Activated naive CD4-positive, alpha-beta T cell treated with anti-CD3 and anti-CD28 coated beads for 36 hours (primary cell): Measurements from ENCODE around the gene SFXN3. TPM values are rescaled to one million over a fixed set of nuclear protein-coding genes. Genes with fewer than 3 reads are reported as not detected.

Experiments
- CTCF ChIA-PET: fragments of 350-600 bp; sonication (Branson Sonifier 250); formaldehyde crosslinking; loops from one replicate; lab custom pipeline; 2021; ENCODE audit warnings: antibody characterized with exemption; lab: Charles Lee
- DNase-seq: peaks from one replicate; pipeline ENCODE4 v3.0.0-alpha.2; 2020
- H3K27ac Mint-ChIP-seq: one replicate; pipeline ENCODE4 v1.8.0; 2021; ENCODE audit warnings: mild to moderate bottlenecking, mixed read lengths
- H3K27me3 Mint-ChIP-seq: one replicate; pipeline ENCODE4 v1.8.0; 2021; ENCODE audit warnings: low read depth, mixed read lengths
- H3K36me3 Mint-ChIP-seq: one replicate; pipeline ENCODE4 v1.8.0; 2021; ENCODE audit warnings: low read depth, mixed read lengths
- H3K4me1 Mint-ChIP-seq: one replicate; pipeline ENCODE4 v1.8.0; 2021; ENCODE audit warnings: low read depth, mixed read lengths
- H3K4me3 Mint-ChIP-seq: one replicate; pipeline ENCODE4 v1.8.0; 2021; ENCODE audit warnings: mild to moderate bottlenecking, moderate library complexity, mixed read lengths
- H3K9me3 Mint-ChIP-seq: one replicate; pipeline ENCODE4 v1.8.0; 2021; ENCODE audit warnings: mixed read lengths
- intact Hi-C: fragments of 100-400 bp; cut with micrococcal nuclease; formaldehyde crosslinking; loops from one replicate; pipeline ENCODE4 v1.15.1; 2023
- total RNA-seq, 2 experiments: library from RNA; stranded (reverse); gene quantifications; one replicate each; pipeline ENCODE4 v1.2.3, GENCODE V29; 2021

SFXN3 gene, protein sequence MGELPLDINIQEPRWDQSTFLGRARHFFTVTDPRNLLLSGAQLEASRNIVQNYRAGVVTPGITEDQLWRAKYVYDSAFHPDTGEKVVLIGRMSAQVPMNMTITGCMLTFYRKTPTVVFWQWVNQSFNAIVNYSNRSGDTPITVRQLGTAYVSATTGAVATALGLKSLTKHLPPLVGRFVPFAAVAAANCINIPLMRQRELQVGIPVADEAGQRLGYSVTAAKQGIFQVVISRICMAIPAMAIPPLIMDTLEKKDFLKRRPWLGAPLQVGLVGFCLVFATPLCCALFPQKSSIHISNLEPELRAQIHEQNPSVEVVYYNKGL
- 10 to 100 TPM; 15.7 to 17.1 TPM for total RNA-seq

DNA sequence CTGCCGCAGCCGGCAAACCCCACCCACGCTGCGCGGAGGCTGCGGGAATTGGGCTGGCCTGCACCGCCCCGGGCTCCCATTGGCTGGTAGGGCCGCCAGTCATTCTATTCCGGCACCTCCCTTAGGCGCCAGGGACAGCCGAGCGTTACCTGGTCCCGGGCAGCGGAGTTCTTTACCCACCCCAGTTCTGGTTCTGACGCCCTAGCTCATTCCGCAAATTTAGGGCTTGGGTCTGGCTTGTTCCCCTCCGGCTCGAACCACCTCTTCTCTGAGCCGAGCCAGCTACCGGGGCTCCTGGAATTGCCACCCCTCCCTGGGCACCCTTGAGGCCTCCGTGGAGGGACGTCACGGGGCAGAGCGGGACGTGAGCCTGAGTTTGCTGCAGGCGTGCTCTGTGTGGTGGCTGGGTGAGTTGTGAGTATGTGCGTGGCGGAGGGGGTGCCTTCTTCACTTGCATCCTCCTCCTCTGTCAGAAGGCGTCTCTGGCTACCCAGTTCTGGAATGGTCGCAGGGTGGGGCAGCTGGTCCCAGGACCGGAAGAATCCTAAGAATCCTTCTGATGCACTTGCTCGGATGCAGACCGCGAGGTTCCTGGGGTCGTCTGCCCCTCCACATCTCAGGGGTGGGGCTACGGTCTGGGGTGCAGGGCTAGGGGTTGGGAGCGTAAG, at the start of gene SFXN3, which contains the start of gene PDZD7:
TSS of gene SFXN3 (plus strand) at position 107 of the 668 bp plus-strand sequence. CDS start 3,461 bp downstream, outside the sequence.
TSS of gene PDZD7 (minus strand) at position 2 of the 668 bp plus-strand sequence. CDS start 910 bp downstream, outside the sequence.
- peak within 1 kb of the TSS; percentile 73 for H3K4me3 Mint-ChIP-seq
- intact Hi-C loops = loop anchor here (1.0 kb wide), 4 partner anchors 29 to 118 kb away; partner anchors contain the start of genes MRPL43 and TWNK
- no peaks in the 10 kb centered on the region for H3K27me3 Mint-ChIP-seq
- CTCF ChIA-PET = interaction anchor here (0.9 to 7.8 kb wide), 14 partner anchors 9 to 111 kb away, joined by 3 to 88 read pairs (median 7); no protein-coding TSS in a partner anchor
- H3K27ac Mint-ChIP-seq = peak within 1 kb of the TSS; percentile 64
- H3K9me3 Mint-ChIP-seq = no peaks in the 10 kb centered on the region
- H3K36me3 Mint-ChIP-seq = no peaks in the 10 kb centered on the region
- peak; percentile 97 for DNase-seq
- peaks cover 12% of the 10 kb centered on the region for H3K4me1 Mint-ChIP-seq

DNA sequence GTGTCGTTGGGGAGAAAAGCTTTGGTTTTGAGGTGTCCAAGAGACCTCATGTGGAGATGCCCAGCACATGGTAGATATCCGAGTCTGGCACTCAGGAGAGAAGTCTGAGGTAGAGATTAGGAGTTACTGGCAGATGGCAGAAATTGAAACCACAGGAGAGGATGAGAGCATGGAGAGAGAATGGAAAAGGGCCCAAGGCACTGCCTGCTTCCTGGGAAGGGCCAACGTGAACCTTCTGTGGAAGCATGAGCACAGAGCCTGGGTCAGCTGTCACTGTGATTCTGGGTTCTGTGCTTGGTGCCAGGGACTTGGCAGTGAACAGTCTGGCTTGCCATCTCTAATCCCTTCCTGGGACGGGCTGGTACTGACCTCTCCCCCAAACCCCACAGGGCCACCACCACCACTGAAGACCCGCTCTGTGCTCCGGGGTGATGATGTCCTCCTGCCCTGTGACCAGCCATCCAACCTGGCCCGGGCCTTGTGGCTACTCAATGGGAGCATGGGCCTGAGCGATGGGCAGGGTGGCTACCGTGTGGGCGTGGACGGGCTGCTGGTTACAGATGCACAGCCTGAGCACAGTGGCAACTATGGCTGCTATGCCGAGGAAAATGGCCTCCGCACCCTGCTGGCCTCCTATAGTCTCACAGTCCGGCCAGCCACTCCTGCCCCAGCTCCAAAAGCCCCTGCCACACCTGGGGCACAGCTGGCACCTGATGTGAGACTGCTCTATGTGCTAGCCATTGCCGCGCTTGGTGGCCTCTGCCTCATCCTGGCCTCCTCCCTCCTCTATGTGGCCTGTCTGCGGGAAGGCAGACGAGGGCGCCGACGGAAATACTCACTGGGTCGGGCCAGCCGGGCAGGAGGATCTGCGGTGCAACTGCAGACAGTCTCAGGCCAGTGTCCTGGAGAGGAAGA, 47.9 kb upstream of the SFXN3 start:
- Mint-ChIP-seq H3K4me1 (peaks cover 24% of the 10 kb centered on the region), H3K27ac (no peak overlapping the region), H3K27me3 (no peaks in the 10 kb centered on the region), H3K36me3 (peaks cover 12% of the 10 kb centered on the region), H3K9me3 (no peaks in the 10 kb centered on the region), H3K4me3 (no peak overlapping the region)
- intact Hi-C loops = no loop called here
- DNase-seq = no peak
- CTCF ChIA-PET = interaction anchor here (1.7 kb wide), 1 partner anchor 31 kb away, joined by 6 read pairs; no protein-coding TSS in a partner anchor

DNA sequence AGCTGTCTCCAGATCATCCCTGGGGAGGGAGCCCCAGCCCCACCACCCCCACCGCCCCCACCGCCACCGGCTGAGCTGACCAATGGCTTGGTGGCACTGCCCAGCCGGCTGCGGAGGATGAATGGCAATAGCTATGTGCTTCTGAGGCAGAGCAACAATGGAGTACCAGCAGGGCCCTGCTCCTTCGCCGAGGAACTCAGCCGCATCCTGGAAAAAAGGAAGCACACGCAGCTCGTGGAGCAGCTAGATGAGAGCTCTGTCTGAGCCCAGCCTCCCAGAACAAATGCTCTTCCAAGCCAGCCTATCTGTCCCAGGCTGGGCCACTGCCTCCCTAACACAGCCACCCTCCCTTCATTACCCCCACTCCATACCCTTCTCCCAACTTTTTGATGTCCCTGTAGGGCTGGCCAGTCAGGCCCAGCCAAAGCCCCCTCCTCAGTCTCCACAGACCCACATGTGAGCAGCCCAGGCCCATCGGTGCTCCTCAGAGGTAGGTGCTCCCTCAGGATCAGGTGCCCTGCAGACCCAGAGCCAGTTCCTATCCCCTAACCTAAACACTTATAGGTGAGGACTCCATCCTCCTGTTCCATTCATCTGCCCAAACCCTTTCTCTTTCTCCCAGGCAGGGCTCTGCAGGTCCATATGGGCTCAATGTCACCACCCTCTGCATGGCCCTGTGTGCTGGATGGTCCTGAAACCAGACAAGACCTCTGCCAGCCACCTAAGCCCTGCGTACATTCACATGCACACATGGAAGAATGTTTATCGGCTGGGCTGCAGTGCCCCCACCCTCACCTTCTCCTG, 47.0 kb upstream of the SFXN3 start:
- no peak for DNase-seq
- Mint-ChIP-seq H3K4me1 (peaks cover 33% of the 10 kb centered on the region), H3K27ac (no peak overlapping the region), H3K9me3 (no peaks in the 10 kb centered on the region), H3K4me3 (no peak overlapping the region), H3K36me3 (peaks cover 12% of the 10 kb centered on the region), H3K27me3 (no peaks in the 10 kb centered on the region)
- intact Hi-C loops = no loop called here
- CTCF ChIA-PET = interaction anchor here (1.7 kb wide), 1 partner anchor 30 kb away, joined by 6 read pairs; no protein-coding TSS in a partner anchor

DNA sequence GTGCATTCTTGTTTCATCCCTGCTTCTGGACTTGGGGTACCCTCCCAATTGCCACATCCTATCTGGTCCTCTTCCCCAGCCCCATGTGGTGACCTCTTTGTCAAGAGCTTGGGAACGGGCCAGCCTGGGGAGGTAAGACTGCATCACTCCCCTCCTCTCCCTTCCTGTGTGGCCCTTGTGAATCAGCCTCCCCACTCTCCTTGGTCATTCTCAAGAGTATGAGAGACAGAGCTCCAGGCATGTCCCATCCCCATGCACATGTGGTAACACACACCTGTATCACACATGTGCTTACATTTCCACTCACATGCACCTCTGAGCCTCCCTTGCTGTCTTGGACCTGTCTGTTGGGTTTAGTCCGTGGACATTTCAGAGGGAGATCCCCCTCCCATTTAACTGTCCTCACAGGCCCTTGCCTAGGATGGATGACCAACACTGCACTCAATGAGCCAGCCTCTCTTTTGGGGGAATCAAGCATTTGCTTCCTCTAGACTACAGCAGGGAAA, 46.3 kb upstream of the SFXN3 start:
- intact Hi-C loops = no loop called here
- Mint-ChIP-seq H3K9me3 (no peaks in the 10 kb centered on the region), H3K27me3 (no peaks in the 10 kb centered on the region), H3K4me1 (peaks cover 40% of the 10 kb centered on the region), H3K27ac (no peak overlapping the region), H3K4me3 (no peak overlapping the region), H3K36me3 (peaks cover 16% of the 10 kb centered on the region)
- CTCF ChIA-PET = interaction anchor here (0.5 to 1.3 kb wide), 3 partner anchors 15 to 63 kb away, joined by 3 read pairs; partner anchors contain the start of gene LZTS2
- DNase-seq = no peak

DNA sequence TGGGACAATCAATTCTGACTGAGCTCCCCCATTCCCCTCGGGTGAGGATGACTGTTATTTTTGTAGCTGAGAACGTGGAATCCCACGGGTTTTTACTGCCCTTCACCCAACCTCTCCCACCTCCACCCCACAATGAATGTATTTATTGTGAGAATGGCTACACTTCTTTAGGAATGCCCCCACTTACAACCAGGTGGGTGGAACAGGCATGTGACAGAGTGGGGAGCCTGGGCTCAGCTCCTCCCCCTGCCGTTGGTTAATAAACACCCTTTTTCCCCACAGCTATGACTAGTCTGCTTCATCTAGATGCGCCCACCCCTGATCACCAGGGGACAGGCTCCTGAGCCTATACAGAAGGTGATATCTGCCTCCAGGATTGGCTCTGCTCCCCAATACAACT, 45.7 kb upstream of the SFXN3 start:
- DNase-seq = no peak
- intact Hi-C loops = no loop called here
- CTCF ChIA-PET = interaction anchor here (0.5 to 1.3 kb wide), 4 partner anchors 14 to 64 kb away, joined by 3 read pairs; partner anchors contain the start of gene LZTS2
- Mint-ChIP-seq H3K9me3 (no peaks in the 10 kb centered on the region), H3K4me3 (no peak overlapping the region), H3K4me1 (peaks cover 42% of the 10 kb centered on the region), H3K36me3 (peaks cover 17% of the 10 kb centered on the region), H3K27ac (peak overlapping the region; percentile 12), H3K27me3 (no peaks in the 10 kb centered on the region)

DNA sequence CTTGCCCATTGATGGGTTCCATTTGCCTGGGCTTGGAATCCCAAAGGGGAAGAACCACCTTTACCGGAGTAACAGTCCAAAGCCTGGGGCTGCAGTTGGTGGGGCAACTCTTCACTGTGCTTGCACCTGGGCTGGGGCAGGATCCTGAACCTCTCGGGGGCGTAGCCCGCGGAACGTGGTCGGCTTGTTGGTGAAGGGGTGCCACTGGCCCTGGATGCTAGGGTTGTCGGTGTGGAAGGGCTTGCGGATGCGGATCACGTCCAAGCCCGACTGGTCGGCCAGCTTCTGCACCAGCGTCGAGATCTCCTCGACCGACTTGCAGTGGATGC, 44.4 kb upstream of the SFXN3 start:
- Mint-ChIP-seq H3K4me1 (peaks cover 51% of the 10 kb centered on the region), H3K27ac (no peak overlapping the region), H3K4me3 (peak overlapping the region; percentile 91), H3K36me3 (peaks cover 30% of the 10 kb centered on the region), H3K9me3 (no peaks in the 10 kb centered on the region), H3K27me3 (no peaks in the 10 kb centered on the region)
- intact Hi-C loops = loop anchor here (2.0 kb wide), 1 partner anchor 74 kb away; the partner anchor contains the start of gene SLF2
- CTCF ChIA-PET = interaction anchor here (0.9 to 5.7 kb wide), 3 partner anchors 11 to 55 kb away, joined by 3 to 33 read pairs (median 3); partner anchors contain the start of gene LZTS2
- no peak for DNase-seq

DNA sequence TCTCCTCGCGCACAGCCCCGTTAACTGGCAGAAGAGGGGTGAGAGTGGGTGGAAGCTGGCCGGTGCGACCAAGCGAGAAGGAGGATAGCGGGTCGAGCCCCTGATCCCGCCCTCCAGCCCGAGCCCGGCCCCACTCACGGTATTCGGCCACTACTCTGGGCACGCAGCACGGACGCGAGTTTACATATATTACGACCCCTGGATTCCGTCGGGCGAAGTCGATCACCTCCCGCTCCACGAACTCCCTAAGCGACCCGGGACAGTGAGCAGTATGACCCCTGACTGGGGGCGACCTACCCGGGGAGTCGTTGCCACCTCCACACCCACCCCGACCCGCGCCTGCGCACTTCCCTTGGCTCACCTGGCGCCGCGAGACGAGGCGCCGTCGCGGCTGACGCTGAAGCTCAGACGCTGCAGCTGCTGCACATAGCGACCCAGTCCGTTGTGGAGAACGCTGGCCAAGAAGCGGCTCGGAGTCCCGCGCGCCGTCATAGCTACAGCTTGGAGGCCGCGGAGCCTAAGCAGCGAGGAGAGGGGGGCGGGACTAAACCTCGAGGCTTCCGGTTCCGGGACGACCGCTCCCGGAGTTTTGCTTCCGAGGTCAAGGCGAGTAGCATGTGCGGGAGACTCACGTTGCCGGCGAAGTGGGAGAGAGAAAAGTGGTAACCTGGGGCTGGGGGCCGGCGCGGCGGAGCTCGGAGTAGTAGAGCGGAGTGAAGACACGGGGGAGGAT, 43.9 kb upstream of the SFXN3 start, which contains the start of the genes MRPL43 and TWNK:
TSS of gene MRPL43 (minus strand) at position 546 of the 733 bp plus-strand sequence. CDS start at position 492, 54 bp downstream.
TSS of gene TWNK (plus strand) at position 592 of the 733 bp plus-strand sequence. CDS start 668 bp downstream, outside the sequence.
- Mint-ChIP-seq H3K36me3 (peaks cover 28% of the 10 kb centered on the region), H3K27ac (peak within 1 kb of the TSS; percentile 72), H3K9me3 (no peaks in the 10 kb centered on the region), H3K4me1 (peaks cover 51% of the 10 kb centered on the region), H3K4me3 (peak within 1 kb of the TSS; percentile 91), H3K27me3 (no peaks in the 10 kb centered on the region)
- intact Hi-C loops = loop anchor here (1.0 to 2.0 kb wide), 3 partner anchors 10 to 74 kb away; partner anchors contain the start of genes PDZD7, SFXN3 and SLF2
- peak; percentile 91 for DNase-seq
- CTCF ChIA-PET = interaction anchor here (5.7 kb wide), 1 partner anchor 11 kb away, joined by 33 read pairs; the partner anchor contains the start of gene LZTS2

DNA sequence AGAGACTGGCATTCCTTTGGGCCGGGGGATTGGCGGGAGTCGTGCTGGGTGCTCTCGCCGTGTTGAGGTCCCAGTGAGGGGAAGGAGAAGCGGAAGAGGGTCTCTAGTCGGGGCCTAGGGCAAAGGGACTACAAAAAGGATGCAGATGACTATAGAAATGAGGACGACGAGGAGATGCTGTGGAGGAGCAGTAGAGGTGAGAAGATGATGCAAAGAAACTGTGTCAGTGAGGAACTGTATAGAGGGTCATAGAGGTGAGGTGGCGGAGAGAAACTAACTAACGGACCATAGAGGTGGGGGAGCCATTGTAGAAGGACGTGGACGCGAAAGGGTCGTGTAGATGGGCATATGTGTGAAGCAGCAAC, 43.4 kb upstream of the SFXN3 start:
- CTCF ChIA-PET = interaction anchor here (5.7 kb wide), 1 partner anchor 10 kb away, joined by 33 read pairs; the partner anchor contains the start of gene LZTS2
- Mint-ChIP-seq H3K27me3 (no peaks in the 10 kb centered on the region), H3K9me3 (no peaks in the 10 kb centered on the region), H3K4me1 (peaks cover 51% of the 10 kb centered on the region), H3K36me3 (peaks cover 28% of the 10 kb centered on the region), H3K27ac (peak overlapping the region; percentile 72), H3K4me3 (peak overlapping the region; percentile 91)
- intact Hi-C loops = loop anchor here (1.0 to 2.0 kb wide), 3 partner anchors 10 to 75 kb away; partner anchors contain the start of genes PDZD7, SFXN3 and SLF2
- DNase-seq = no peak

DNA sequence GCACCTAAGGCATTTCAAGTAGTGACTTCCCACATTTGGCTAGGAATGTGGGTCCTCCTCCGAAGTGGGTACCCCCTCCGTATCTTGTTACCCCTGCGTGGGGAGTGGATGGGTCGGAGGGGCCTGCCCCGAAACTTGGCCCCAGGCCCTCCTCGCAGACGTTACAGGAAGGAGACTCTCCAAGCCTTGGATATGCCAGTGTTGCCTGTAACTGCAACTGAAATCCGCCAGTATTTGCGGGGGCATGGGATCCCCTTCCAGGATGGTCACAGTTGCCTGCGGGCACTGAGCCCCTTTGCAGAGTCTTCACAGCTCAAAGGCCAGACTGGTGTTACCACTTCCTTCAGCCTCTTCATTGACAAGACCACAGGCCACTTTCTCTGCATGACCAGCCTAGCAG, 42.9 kb upstream of the SFXN3 start:
- intact Hi-C loops = no loop called here
- Mint-ChIP-seq H3K27me3 (no peaks in the 10 kb centered on the region), H3K4me1 (peaks cover 51% of the 10 kb centered on the region), H3K27ac (no peak overlapping the region), H3K9me3 (no peaks in the 10 kb centered on the region), H3K4me3 (peak overlapping the region; percentile 91), H3K36me3 (peaks cover 28% of the 10 kb centered on the region)
- no peak for DNase-seq
- CTCF ChIA-PET = interaction anchor here (2.1 to 5.7 kb wide), 2 partner anchors 10 to 26 kb away, joined by 6 to 33 read pairs; partner anchors contain the start of gene LZTS2

DNA sequence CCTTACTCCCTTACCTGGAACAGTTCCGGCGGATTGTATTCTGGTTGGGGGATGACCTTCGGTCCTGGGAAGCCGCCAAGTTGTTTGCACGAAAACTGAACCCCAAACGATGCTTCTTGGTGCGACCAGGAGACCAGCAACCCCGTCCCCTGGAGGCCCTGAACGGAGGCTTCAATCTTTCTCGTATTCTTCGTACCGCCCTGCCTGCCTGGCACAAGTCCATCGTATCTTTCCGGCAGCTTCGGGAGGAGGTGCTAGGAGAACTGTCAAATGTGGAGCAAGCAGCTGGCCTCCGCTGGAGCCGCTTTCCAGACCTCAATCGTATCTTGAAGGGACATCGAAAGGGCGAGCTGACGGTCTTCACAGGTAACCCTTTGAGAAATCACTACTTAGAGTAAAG, 41.9 kb upstream of the SFXN3 start:
- intact Hi-C loops = no loop called here
- H3K27me3 Mint-ChIP-seq = no peaks in the 10 kb centered on the region
- no peak overlapping the region for H3K27ac Mint-ChIP-seq
- peaks cover 31% of the 10 kb centered on the region for H3K36me3 Mint-ChIP-seq
- CTCF ChIA-PET = interaction anchor here (2.1 to 5.7 kb wide), 2 partner anchors 9 to 25 kb away, joined by 6 to 33 read pairs; partner anchors contain the start of gene LZTS2
- no peak for DNase-seq
- H3K9me3 Mint-ChIP-seq = no peaks in the 10 kb centered on the region
- peak overlapping the region; percentile 41 for H3K4me3 Mint-ChIP-seq
- peaks cover 51% of the 10 kb centered on the region for H3K4me1 Mint-ChIP-seq
